Measurements from ENCODE around the gene RHNO1. TPM values are rescaled to one million over a fixed set of nuclear protein-coding genes. Genes with fewer than 3 reads are reported as not detected.

Gene RHNO1
- total RNA-seq = 10 to 100 TPM in 3 of 4 donors, 1 to 10 TPM in 1; 5.8 to 23.0 (median 17.8) TPM

DNA sequence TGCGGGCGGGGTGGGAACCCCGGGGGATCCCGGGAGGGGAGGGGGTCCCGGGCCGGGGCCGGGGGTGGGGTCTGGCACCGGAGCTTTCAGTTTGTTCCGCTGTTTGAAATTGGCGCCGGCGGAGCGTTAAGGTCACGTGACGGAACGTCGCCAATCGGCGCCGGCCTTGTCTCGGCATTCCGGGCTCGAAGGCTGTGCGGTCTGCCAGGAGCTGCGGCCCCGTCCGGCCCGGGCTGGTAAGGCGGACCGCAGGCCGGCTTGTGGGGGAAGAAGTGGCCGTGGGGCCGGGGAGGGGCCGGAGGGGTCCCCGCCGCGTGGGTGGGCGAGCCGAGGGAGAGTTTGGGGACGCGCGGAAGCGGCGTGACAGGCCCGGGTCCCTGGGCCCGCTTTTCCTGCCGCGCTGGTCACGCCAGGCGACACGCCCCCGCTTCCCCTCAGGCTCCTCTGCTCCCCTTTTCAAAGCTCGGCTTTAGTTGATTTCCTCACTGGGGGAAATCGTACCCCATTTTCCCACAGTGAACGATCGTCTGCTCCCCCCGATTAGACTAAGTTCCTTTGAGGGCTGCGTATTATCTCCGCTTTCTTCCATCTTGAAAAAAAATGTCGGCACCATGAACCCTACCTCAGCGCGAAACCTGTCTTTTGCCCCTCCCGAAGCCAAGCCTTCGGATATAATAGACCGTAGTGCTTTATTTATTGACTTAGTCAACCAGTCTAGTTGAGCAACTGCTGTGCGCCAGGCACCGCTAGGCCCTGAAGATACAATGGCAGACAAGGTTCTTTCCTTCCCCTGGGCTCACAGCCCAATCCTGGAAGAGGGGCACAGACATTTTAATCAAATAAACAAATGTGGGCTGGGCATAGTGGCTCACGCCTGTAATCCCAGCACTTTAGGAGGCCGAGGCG, at the start of gene RHNO1, which contains the start of gene FOXM1:
Gene RHNO1, plus strand, starts transcription at position 177 of the 906 bp plus-strand sequence. CDS start 8,144 bp downstream, outside the sequence.
Gene FOXM1, minus strand, starts transcription at position 128 of the 906 bp plus-strand sequence. CDS start 2,696 bp downstream, outside the sequence.
- H3K27ac ChIP-seq = peak within 1 kb of the TSS; percentile 96 to 99 (median 96)
- DNase-seq = peak; percentile 88 to 96 (median 95)
- peak; percentile 60 to 78 for TF ChIP-seq POLR2A (IDR thresholded peaks at IDR 0.05)
- TF ChIP-seq, protein P1, sequence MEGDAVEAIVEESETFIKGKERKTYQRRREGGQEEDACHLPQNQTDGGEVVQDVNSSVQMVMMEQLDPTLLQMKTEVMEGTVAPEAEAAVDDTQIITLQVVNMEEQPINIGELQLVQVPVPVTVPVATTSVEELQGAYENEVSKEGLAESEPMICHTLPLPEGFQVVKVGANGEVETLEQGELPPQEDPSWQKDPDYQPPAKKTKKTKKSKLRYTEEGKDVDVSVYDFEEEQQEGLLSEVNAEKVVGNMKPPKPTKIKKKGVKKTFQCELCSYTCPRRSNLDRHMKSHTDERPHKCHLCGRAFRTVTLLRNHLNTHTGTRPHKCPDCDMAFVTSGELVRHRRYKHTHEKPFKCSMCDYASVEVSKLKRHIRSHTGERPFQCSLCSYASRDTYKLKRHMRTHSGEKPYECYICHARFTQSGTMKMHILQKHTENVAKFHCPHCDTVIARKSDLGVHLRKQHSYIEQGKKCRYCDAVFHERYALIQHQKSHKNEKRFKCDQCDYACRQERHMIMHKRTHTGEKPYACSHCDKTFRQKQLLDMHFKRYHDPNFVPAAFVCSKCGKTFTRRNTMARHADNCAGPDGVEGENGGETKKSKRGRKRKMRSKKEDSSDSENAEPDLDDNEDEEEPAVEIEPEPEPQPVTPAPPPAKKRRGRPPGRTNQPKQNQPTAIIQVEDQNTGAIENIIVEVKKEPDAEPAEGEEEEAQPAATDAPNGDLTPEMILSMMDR (IDR thresholded peaks at IDR 0.05) = peak in 3 of 6 experiments; percentile 15 to 33 (median 15)
- peaks cover 0 to 16% (median 5%) of the 10 kb centered on the region in 4 donors for H3K4me1 ChIP-seq
- H3K27me3 ChIP-seq = no peaks in the 10 kb centered on the region
- H3K9me3 ChIP-seq = no peaks in the 10 kb centered on the region
- peak within 1 kb of the TSS; percentile 95 to 99 (median 96) for H3K4me3 ChIP-seq
- no peaks in the 10 kb centered on the region for H3K36me3 ChIP-seq

GRCh38 chr12:2829275-2829674, 47.7 kb upstream of the RHNO1 start:
- Histone ChIP-seq H3K36me3 (peaks cover 0 to 64% (median 0%) of the 10 kb centered on the region in 3 donors), H3K27me3 (no peaks in the 10 kb centered on the region), H3K4me1 (no peaks in the 10 kb centered on the region), H3K27ac (no peak overlapping the region), H3K9me3 (no peaks in the 10 kb centered on the region), H3K4me3 (no peak overlapping the region)
- no peak for DNase-seq
- TF ChIP-seq, protein P1 (IDR thresholded peaks at IDR 0.05) = no peak
- TF ChIP-seq POLR2A (IDR thresholded peaks at IDR 0.05) = no peak

DNA sequence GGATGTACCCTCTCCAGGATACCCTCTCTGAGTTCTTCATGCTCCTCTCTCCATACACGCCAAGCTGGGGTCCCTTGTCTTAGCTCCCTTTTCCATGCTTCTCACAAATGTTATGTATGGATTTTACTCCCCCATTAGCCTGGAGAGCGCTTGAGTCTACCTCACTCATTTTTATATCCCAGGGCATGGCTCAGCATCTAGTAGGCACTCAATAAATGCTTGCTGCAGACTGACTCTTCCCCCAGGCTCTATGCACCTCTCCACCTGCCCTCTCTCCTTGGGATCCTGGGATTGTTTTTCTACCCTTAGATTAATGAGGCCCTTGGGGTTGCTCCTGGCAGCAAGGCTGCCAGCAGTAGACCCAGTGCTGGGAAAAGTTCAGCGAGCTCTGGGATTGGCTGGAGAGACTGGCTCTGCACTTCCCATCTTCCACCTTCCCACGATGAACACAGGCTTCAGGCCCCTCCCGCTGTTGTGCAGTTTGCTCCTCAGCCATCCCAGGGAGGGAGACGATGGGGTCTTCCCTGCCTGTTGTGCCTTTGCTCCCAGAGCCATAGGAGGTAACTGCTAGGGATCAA, 44.4 kb upstream of the RHNO1 start:
- H3K4me3 ChIP-seq = no peak overlapping the region
- TF ChIP-seq, protein P1 (IDR thresholded peaks at IDR 0.05) = no peak
- no peak for TF ChIP-seq POLR2A (IDR thresholded peaks at IDR 0.05)
- peaks cover 0 to 9% (median 0%) of the 10 kb centered on the region in 4 donors for H3K4me1 ChIP-seq
- H3K27ac ChIP-seq = no peak overlapping the region
- no peaks in the 10 kb centered on the region for H3K9me3 ChIP-seq
- peaks cover 0 to 31% (median 0%) of the 10 kb centered on the region in 3 donors for H3K36me3 ChIP-seq
- no peaks in the 10 kb centered on the region for H3K27me3 ChIP-seq
- DNase-seq = no peak

DNA sequence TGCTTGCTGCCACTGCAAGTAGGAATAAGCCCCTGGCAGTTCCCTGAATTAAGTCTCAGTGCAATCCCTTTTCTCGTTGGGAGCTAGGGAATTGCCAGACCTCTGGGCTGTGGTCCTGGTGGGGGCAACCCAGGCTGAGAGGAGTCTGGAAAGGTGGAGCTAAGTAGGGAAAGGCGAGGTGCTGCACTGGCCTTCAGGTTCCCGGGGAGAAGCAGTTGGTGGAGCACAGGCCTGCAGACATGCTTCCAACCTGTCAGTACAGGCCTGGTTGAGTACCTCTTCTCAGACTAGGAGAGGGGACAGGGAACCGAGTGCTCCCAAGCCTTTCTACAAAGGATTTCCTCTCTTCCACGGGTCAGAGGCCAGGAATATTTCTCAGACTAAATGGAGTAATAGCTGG, 43.7 kb upstream of the RHNO1 start:
- no peak for TF ChIP-seq POLR2A (IDR thresholded peaks at IDR 0.05)
- TF ChIP-seq, protein P1 (IDR thresholded peaks at IDR 0.05) = no peak
- Histone ChIP-seq H3K36me3 (peaks cover 0 to 24% (median 0%) of the 10 kb centered on the region in 3 donors), H3K27ac (no peak overlapping the region)

GRCh38 chr12:2833810-2834209, 43.2 kb upstream of the RHNO1 start:
- peaks cover 0 to 9% (median 0%) of the 10 kb centered on the region in 4 donors for H3K4me1 ChIP-seq
- peaks cover 0 to 19% (median 0%) of the 10 kb centered on the region in 3 donors for H3K36me3 ChIP-seq
- H3K9me3 ChIP-seq = no peaks in the 10 kb centered on the region
- no peaks in the 10 kb centered on the region for H3K27me3 ChIP-seq
- no peak for TF ChIP-seq POLR2A (IDR thresholded peaks at IDR 0.05)
- TF ChIP-seq, protein P1 (IDR thresholded peaks at IDR 0.05) = no peak
- H3K27ac ChIP-seq = no peak overlapping the region
- no peak for DNase-seq
- no peak overlapping the region for H3K4me3 ChIP-seq

More for the DNA sequence above, 43.7 kb upstream of the RHNO1 start:
- no peaks in the 10 kb centered on the region for H3K9me3 ChIP-seq
- DNase-seq = no peak
- H3K27me3 ChIP-seq = no peaks in the 10 kb centered on the region
- H3K4me1 ChIP-seq = peaks cover 0 to 9% (median 0%) of the 10 kb centered on the region in 4 donors
- H3K4me3 ChIP-seq = no peak overlapping the region

Measured in Peyer's patch (tissue), 4 donors.